ENCODE data around the gene DDA1. TPM values are rescaled to one million over a fixed set of nuclear protein-coding genes. Genes with fewer than 3 reads are reported as not detected.

DDA1 gene
- polyA plus RNA-seq (2013), result 196 and 214 TPM in 2 replicates

GRCh38 chr19:17309198-17309964, at the start of gene DDA1:
TSS of gene DDA1 (plus strand) at chr19:17309563. CDS start at chr19:17309655, 92 bp downstream.
- H3K4me2 ChIP-seq (ENCODE audit: low read length), result peak within 1 kb of the TSS; percentile 75
- H3K27ac ChIP-seq (ENCODE audit: low read depth, low read length), result peak within 1 kb of the TSS; percentile 86
- H4K12ac ChIP-seq (ENCODE audit: low read depth, low read length), result peak within 1 kb of the TSS; percentile 72
- H3K18ac ChIP-seq (ENCODE audit: low read length), result peak within 1 kb of the TSS; percentile 91
- peak within 1 kb of the TSS; percentile 85 for H3K14ac ChIP-seq (ENCODE audit: low read length)
- WGBS (ENCODE audit: extremely low coverage, insufficient coverage, insufficient read length), result no CpG with 5 or more reads among the region's 46 CpGs
- H3K4me1 ChIP-seq (ENCODE audit: control insufficient read depth in 1 of 2, insufficient read depth in 2 of 2, low read length in 2 of 2), result peaks cover 33 to 45% of the 10 kb centered on the region in 2 experiments
- H2BK5ac ChIP-seq (ENCODE audit: low read depth, low read length, poor library complexity), result peak within 1 kb of the TSS; percentile 65
- peaks cover 4% of the 10 kb centered on the region for H3K9me3 ChIP-seq (ENCODE audit: insufficient read depth, low read depth, low read length)
- peaks cover 24% of the 10 kb centered on the region for H3K79me1 ChIP-seq (ENCODE audit: low read length)
- H3K23ac ChIP-seq (ENCODE audit: low read length), result no peak within 1 kb of the TSS
- peak within 1 kb of the TSS; percentile 90 for H3K9ac ChIP-seq (ENCODE audit: low read length)
- H4K8ac ChIP-seq (ENCODE audit: low read depth, low read length), result peak within 1 kb of the TSS; percentile 91
- no peaks in the 10 kb centered on the region for H3K27me3 ChIP-seq (ENCODE audit: insufficient read depth, low read length)
- peak; percentile 100 for DNase-seq
- H2AFZ ChIP-seq (ENCODE audit: insufficient read depth, low read length, poor library complexity), result peak within 1 kb of the TSS; percentile 83
- H4K91ac ChIP-seq (ENCODE audit: low read depth, low read length), result peak within 1 kb of the TSS; percentile 87
- peak within 1 kb of the TSS; percentile 67 for H2BK120ac ChIP-seq (ENCODE audit: insufficient read depth, low read length, poor library complexity)
- H3K36me3 ChIP-seq (ENCODE audit: control insufficient read depth in 1 of 2, insufficient read depth in 2 of 2, low read length in 2 of 2), result peaks cover 13 to 20% of the 10 kb centered on the region in 2 experiments
- peaks cover 21% of the 10 kb centered on the region for H3K79me2 ChIP-seq (ENCODE audit: control insufficient read depth, insufficient read depth, low read length, poor library complexity)
- peak within 1 kb of the TSS; percentile 27 for H2BK12ac ChIP-seq (ENCODE audit: low read length)
- H3K4ac ChIP-seq (ENCODE audit: low read depth, low read length), result peak within 1 kb of the TSS; percentile 76
- peak within 1 kb of the TSS; percentile 96 for H3K4me3 ChIP-seq (ENCODE audit: low read depth, low read length)
- H2AK5ac ChIP-seq (ENCODE audit: low read length), result peak within 1 kb of the TSS; percentile 31

DNA sequence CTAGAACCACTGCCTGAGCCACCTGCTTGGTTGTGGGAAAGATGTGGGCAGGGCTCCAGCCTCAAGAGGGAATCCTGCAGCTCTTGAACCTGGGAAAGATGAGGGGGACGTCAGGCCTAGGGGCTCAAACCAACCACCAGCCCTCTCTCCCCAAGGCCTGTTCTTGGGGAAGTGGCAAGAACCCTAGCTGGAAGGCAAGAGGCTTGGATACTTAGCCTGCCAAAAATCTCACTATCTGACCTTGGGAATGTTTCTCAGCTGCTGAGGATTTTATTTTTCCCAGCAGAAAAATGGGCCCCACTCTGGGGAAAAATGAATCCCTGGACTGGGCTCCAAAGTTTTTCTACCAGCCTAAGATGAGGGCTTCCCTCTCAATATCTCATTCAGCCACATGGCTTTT, 49.4 kb upstream of the DDA1 start:
- Histone ChIP-seq H3K79me1 (ENCODE audit: low read length) (peaks cover 17% of the 10 kb centered on the region), H2BK5ac (ENCODE audit: low read depth, low read length, poor library complexity) (no peak overlapping the region), H2AFZ (ENCODE audit: insufficient read depth, low read length, poor library complexity) (no peak overlapping the region), H3K4ac (ENCODE audit: low read depth, low read length) (no peak overlapping the region), H2AK5ac (ENCODE audit: low read length) (no peak overlapping the region), H4K8ac (ENCODE audit: low read depth, low read length) (no peak overlapping the region), H3K27me3 (ENCODE audit: insufficient read depth, low read length) (no peaks in the 10 kb centered on the region), H3K18ac (ENCODE audit: low read length) (no peak overlapping the region), H3K4me3 (ENCODE audit: low read depth, low read length) (no peak overlapping the region), H3K27ac (ENCODE audit: low read depth, low read length) (no peak overlapping the region), H3K9ac (ENCODE audit: low read length) (no peak overlapping the region), H4K12ac (ENCODE audit: low read depth, low read length) (no peak overlapping the region), H3K4me1 (ENCODE audit: control insufficient read depth in 1 of 2, insufficient read depth in 2 of 2, low read length in 2 of 2) (peaks cover 10 to 11% of the 10 kb centered on the region in 2 experiments), H2BK120ac (ENCODE audit: insufficient read depth, low read length, poor library complexity) (no peak overlapping the region), H3K14ac (ENCODE audit: low read length) (no peak overlapping the region), H3K36me3 (ENCODE audit: control insufficient read depth in 1 of 2, insufficient read depth in 2 of 2, low read length in 2 of 2) (peaks cover 8 to 11% of the 10 kb centered on the region in 2 experiments), H3K9me3 (ENCODE audit: insufficient read depth, low read depth, low read length) (peaks cover 9% of the 10 kb centered on the region), H3K79me2 (ENCODE audit: control insufficient read depth, insufficient read depth, low read length, poor library complexity) (no peaks in the 10 kb centered on the region), H3K23ac (ENCODE audit: low read length) (no peak overlapping the region), H4K91ac (ENCODE audit: low read depth, low read length) (no peak overlapping the region), H2BK12ac (ENCODE audit: low read length) (no peak overlapping the region), H3K4me2 (ENCODE audit: low read length) (no peak overlapping the region)
- DNase-seq, result no peak
- WGBS (ENCODE audit: extremely low coverage, insufficient coverage, insufficient read length), result no CpG with 5 or more reads among the region's 1 CpG

- no peak overlapping the region for H2BK5ac ChIP-seq (ENCODE audit: low read depth, low read length, poor library complexity)
- H3K14ac ChIP-seq (ENCODE audit: low read length), result no peak overlapping the region
- H4K12ac ChIP-seq (ENCODE audit: low read depth, low read length), result no peak overlapping the region
- no peak overlapping the region for H2AK5ac ChIP-seq (ENCODE audit: low read length)
- H4K8ac ChIP-seq (ENCODE audit: low read depth, low read length), result no peak overlapping the region
- H3K4me2 ChIP-seq (ENCODE audit: low read length), result no peak overlapping the region
- H2BK12ac ChIP-seq (ENCODE audit: low read length), result no peak overlapping the region
- H4K91ac ChIP-seq (ENCODE audit: low read depth, low read length), result no peak overlapping the region
- H2AFZ ChIP-seq (ENCODE audit: insufficient read depth, low read length, poor library complexity), result peak overlapping the region; percentile 9
- no peak overlapping the region for H2BK120ac ChIP-seq (ENCODE audit: insufficient read depth, low read length, poor library complexity)
- no peak overlapping the region for H3K27ac ChIP-seq (ENCODE audit: low read depth, low read length)
- no peak overlapping the region for H3K4me3 ChIP-seq (ENCODE audit: low read depth, low read length)
- H3K23ac ChIP-seq (ENCODE audit: low read length), result no peak overlapping the region
- WGBS (ENCODE audit: extremely low coverage, insufficient coverage, insufficient read length), result no CpG with 5 or more reads among the region's 15 CpGs
- H3K9ac ChIP-seq (ENCODE audit: low read length), result no peak overlapping the region
- peak; percentile 88 to 96 for DNase-seq
- peaks cover 9% of the 10 kb centered on the region for H3K9me3 ChIP-seq (ENCODE audit: insufficient read depth, low read depth, low read length)
- peaks cover 21% of the 10 kb centered on the region for H3K79me1 ChIP-seq (ENCODE audit: low read length)
- H3K79me2 ChIP-seq (ENCODE audit: control insufficient read depth, insufficient read depth, low read length, poor library complexity), result no peaks in the 10 kb centered on the region
- no peak overlapping the region for H3K4ac ChIP-seq (ENCODE audit: low read depth, low read length)
- no peaks in the 10 kb centered on the region for H3K27me3 ChIP-seq (ENCODE audit: insufficient read depth, low read length)
- peaks cover 8 to 11% of the 10 kb centered on the region in 2 experiments for H3K36me3 ChIP-seq (ENCODE audit: control insufficient read depth in 1 of 2, insufficient read depth in 2 of 2, low read length in 2 of 2)
- H3K18ac ChIP-seq (ENCODE audit: low read length), result no peak overlapping the region
- peaks cover 9 to 13% of the 10 kb centered on the region in 2 experiments for H3K4me1 ChIP-seq (ENCODE audit: control insufficient read depth in 1 of 2, insufficient read depth in 2 of 2, low read length in 2 of 2)
Observed at GRCh38 chr19:17260842-17261325, 48.5 kb upstream of the DDA1 start.

GRCh38 chr19:17262557-17262956, 46.8 kb upstream of the DDA1 start:
- no peak overlapping the region for H2BK5ac ChIP-seq (ENCODE audit: low read depth, low read length, poor library complexity)
- no CpG with 5 or more reads among the region's 16 CpGs for WGBS (ENCODE audit: extremely low coverage, insufficient coverage, insufficient read length)
- peaks cover 13% of the 10 kb centered on the region in 2 experiments for H3K4me1 ChIP-seq (ENCODE audit: control insufficient read depth in 1 of 2, insufficient read depth in 2 of 2, low read length in 2 of 2)
- peak overlapping the region; percentile 45 for H4K91ac ChIP-seq (ENCODE audit: low read depth, low read length)
- H3K79me1 ChIP-seq (ENCODE audit: low read length), result peaks cover 29% of the 10 kb centered on the region
- no peak overlapping the region for H3K4me3 ChIP-seq (ENCODE audit: low read depth, low read length)
- no peak overlapping the region for H3K14ac ChIP-seq (ENCODE audit: low read length)
- H3K27ac ChIP-seq (ENCODE audit: low read depth, low read length), result no peak overlapping the region
- H3K9ac ChIP-seq (ENCODE audit: low read length), result no peak overlapping the region
- H3K27me3 ChIP-seq (ENCODE audit: insufficient read depth, low read length), result no peaks in the 10 kb centered on the region
- H2BK120ac ChIP-seq (ENCODE audit: insufficient read depth, low read length, poor library complexity), result no peak overlapping the region
- peak overlapping the region; percentile 1 for H2BK12ac ChIP-seq (ENCODE audit: low read length)
- DNase-seq, result no peak
- H4K12ac ChIP-seq (ENCODE audit: low read depth, low read length), result no peak overlapping the region
- H2AK5ac ChIP-seq (ENCODE audit: low read length), result peak overlapping the region; percentile 8
- peaks cover 9% of the 10 kb centered on the region for H3K9me3 ChIP-seq (ENCODE audit: insufficient read depth, low read depth, low read length)
- peaks cover 3% of the 10 kb centered on the region for H3K79me2 ChIP-seq (ENCODE audit: control insufficient read depth, insufficient read depth, low read length, poor library complexity)
- no peak overlapping the region for H3K4me2 ChIP-seq (ENCODE audit: low read length)
- no peak overlapping the region for H2AFZ ChIP-seq (ENCODE audit: insufficient read depth, low read length, poor library complexity)
- no peak overlapping the region for H3K4ac ChIP-seq (ENCODE audit: low read depth, low read length)
- H4K8ac ChIP-seq (ENCODE audit: low read depth, low read length), result no peak overlapping the region
- no peak overlapping the region for H3K23ac ChIP-seq (ENCODE audit: low read length)
- peaks cover 8 to 11% of the 10 kb centered on the region in 2 experiments for H3K36me3 ChIP-seq (ENCODE audit: control insufficient read depth in 1 of 2, insufficient read depth in 2 of 2, low read length in 2 of 2)
- H3K18ac ChIP-seq (ENCODE audit: low read length), result no peak overlapping the region
